Kidney (tissue), 14 donors: ENCODE data around the gene PTPRU. TPM values are rescaled to one million over a fixed set of nuclear protein-coding genes. Genes with fewer than 3 reads are reported as not detected.
A peak's percentile ranks its signal among the peaks of the same experiment; 100 is the strongest.

Experiments used
- DNase-seq, 5 donors: peaks; one replicate each; pipeline ENCODE4 v3.0.0-alpha.2; 2013 to 2020
- FAIRE-seq: peaks from 2 replicates; lab custom pipeline; 2012; peaks lifted over from hg19 to GRCh38; lab: Jason Lieb, UNC
- H3K27ac ChIP-seq, 2 donors: one replicate each; pipeline ENCODE4 v1.7.0; 2013; ENCODE audit warnings: low read depth in 2 of 2, low read length in 2 of 2, inconsistent platforms in 1 of 2
- H3K27me3 ChIP-seq: one replicate; pipeline ENCODE4 v1.7.1; 2013; ENCODE audit warnings: low read length, inconsistent platforms; ENCODE audit not compliant: control insufficient read depth, insufficient read depth
- H3K36me3 ChIP-seq, 3 donors: one replicate each; pipeline versions ENCODE4 v1.7.0 to v1.7.1; 2013; ENCODE audit warnings: low read length in 3 of 3, control low read depth in 1 of 3, inconsistent platforms in 1 of 3; ENCODE audit not compliant: insufficient read depth in 3 of 3, control insufficient read depth in 2 of 3
- H3K4me1 ChIP-seq, 3 donors: one replicate each; pipeline versions ENCODE4 v1.7.0 to v1.7.1; 2013; ENCODE audit warnings: low read length in 3 of 3, inconsistent platforms in 1 of 3, low read depth in 1 of 3; ENCODE audit not compliant: control insufficient read depth in 2 of 3, insufficient read depth in 2 of 3
- H3K4me3 ChIP-seq, 3 donors: one replicate each; pipeline versions ENCODE4 v1.7.0 to v1.8.1; 2013; ENCODE audit warnings: low read length in 3 of 3, control low read depth in 1 of 3, inconsistent platforms in 1 of 3
- H3K9ac ChIP-seq, 3 donors: one replicate each; pipeline versions ENCODE4 v1.7.0 to v1.7.1; 2013; ENCODE audit warnings: low read length in 3 of 3, control low read depth in 1 of 3, inconsistent platforms in 1 of 3
- H3K9me3 ChIP-seq, 3 donors: one replicate each; pipeline versions ENCODE4 v1.7.0 to v1.7.1; 2013; ENCODE audit warnings: low read length in 3 of 3, control low read depth in 1 of 3, inconsistent platforms in 1 of 3; ENCODE audit not compliant: control insufficient read depth in 2 of 3, insufficient read depth in 1 of 3
- intact Hi-C: fragments of 100-400 bp; cut with DNase I; formaldehyde crosslinking; loops from one replicate; pipeline ENCODE4 v1.11.1; 2022
- polyA plus RNA-seq: library from polyadenylated mRNA; stranded (reverse); fragments of 350-450 nt; fragmentation: Illumina TruSeq; extraction: RNeasy Lipid Tissue Mini Kit (QIAGEN cat#74804); gene quantifications from one replicate; pipeline ENCODE4 v1.2.3, GENCODE V29; 2014; ENCODE audit warnings: low read depth, low replicate concordance; ENCODE audit not compliant: insufficient read depth
- total RNA-seq: library from RNA; stranded (reverse); fragmentation: NEBNext Ultra II Directional; extraction: Animal tissue kit (Norgen Biotek cat#: 25700); gene quantifications from one replicate; pipeline ENCODE4 v1.2.1, GENCODE V29; 2021
- TF ChIP-seq, protein P1 (sequence below): IDR thresholded peaks from 3 replicates; pipeline ENCODE4 v1.5.1; 2012; ENCODE audit warnings: mild to moderate bottlenecking, moderate library complexity, borderline replicate concordance; ENCODE audit not compliant: insufficient read depth; ENCODE audit errors: extremely low read depth
- donor health status: control.
- donor health status: control.
- donor health status: control.
- donor health status: control.
- donor health status: control.
- donor health status: DM: yes; HTN: yes; CAD: no.
- donor health status: Normal renal cell carcinoma (clear cell type).

The PTPRU gene
- total and polyA plus RNA-seq, 2 donors from 2014 or later = 3.7 to 53.6 TPM

DNA sequence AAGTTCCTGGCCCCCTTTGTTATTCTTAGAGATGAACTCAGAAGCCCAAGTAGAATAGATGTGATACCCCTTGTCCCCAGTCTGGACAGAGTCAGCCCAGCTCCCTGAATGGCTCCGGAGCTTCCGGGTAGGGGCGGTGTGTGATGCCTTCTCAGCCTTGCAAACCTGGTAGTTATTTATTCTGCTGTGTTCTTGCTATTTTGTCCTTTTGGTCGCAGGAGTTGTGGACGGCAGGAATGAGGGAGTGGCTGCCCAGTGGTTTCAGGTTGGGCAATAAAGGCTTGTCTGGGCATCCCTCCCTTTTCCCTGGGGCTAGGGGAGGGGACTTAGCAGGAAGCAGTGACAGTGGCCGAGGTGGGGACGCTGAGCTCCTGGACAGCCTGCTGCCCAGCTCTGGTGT lies 2.8 kb downstream of the PTPRU start:
- Histone ChIP-seq H3K9ac (no peak overlapping the region), H3K4me1 (peaks cover 0 to 18% (median 4%) of the 10 kb centered on the region in 3 donors)

GRCh38 chr1:29240400-29240837 lies 4.1 kb downstream of the PTPRU start:
- TF ChIP-seq, protein P1, sequence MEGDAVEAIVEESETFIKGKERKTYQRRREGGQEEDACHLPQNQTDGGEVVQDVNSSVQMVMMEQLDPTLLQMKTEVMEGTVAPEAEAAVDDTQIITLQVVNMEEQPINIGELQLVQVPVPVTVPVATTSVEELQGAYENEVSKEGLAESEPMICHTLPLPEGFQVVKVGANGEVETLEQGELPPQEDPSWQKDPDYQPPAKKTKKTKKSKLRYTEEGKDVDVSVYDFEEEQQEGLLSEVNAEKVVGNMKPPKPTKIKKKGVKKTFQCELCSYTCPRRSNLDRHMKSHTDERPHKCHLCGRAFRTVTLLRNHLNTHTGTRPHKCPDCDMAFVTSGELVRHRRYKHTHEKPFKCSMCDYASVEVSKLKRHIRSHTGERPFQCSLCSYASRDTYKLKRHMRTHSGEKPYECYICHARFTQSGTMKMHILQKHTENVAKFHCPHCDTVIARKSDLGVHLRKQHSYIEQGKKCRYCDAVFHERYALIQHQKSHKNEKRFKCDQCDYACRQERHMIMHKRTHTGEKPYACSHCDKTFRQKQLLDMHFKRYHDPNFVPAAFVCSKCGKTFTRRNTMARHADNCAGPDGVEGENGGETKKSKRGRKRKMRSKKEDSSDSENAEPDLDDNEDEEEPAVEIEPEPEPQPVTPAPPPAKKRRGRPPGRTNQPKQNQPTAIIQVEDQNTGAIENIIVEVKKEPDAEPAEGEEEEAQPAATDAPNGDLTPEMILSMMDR = no peak
- H3K9ac ChIP-seq = no peak overlapping the region
- peak in 2 of 5 donors; percentile 45 to 48 for DNase-seq
- no peak for FAIRE-seq
- intact Hi-C loops = no loop called here
- H3K9me3 ChIP-seq = no peaks in the 10 kb centered on the region
- H3K27me3 ChIP-seq = peaks cover 5% of the 10 kb centered on the region
- H3K4me3 ChIP-seq = no peak overlapping the region
- no peak overlapping the region for H3K27ac ChIP-seq
- no peaks in the 10 kb centered on the region for H3K36me3 ChIP-seq
- H3K4me1 ChIP-seq = peaks cover 0 to 18% (median 4%) of the 10 kb centered on the region in 3 donors

More for the DNA sequence above, 2.8 kb downstream of the PTPRU start:
- H3K27me3 ChIP-seq = peaks cover 5% of the 10 kb centered on the region
- DNase-seq (peak; percentile 39 to 88 (median 55)), FAIRE-seq (no peak)
- intact Hi-C loops = loop anchor here (10.0 kb wide), 1 partner anchor 1466 kb away; no protein-coding TSS in a partner anchor
- TF ChIP-seq, protein P1 = no peak
- no peak overlapping the region for H3K4me3 ChIP-seq
- H3K9me3 ChIP-seq = no peaks in the 10 kb centered on the region
- H3K36me3 ChIP-seq = no peaks in the 10 kb centered on the region
- no peak overlapping the region for H3K27ac ChIP-seq

- intact Hi-C loops = no loop called here
- no peak for FAIRE-seq
Measured at GRCh38 chr1:29240986-29241385, 4.7 kb downstream of the PTPRU start.

More at GRCh38 chr1:29240986-29241385, 4.7 kb downstream of the PTPRU start:
- Histone ChIP-seq H3K27me3 (peaks cover 5% of the 10 kb centered on the region), H3K9ac (no peak overlapping the region), H3K36me3 (no peaks in the 10 kb centered on the region), H3K27ac (no peak overlapping the region), H3K9me3 (no peaks in the 10 kb centered on the region), H3K4me3 (no peak overlapping the region), H3K4me1 (peaks cover 0 to 16% (median 4%) of the 10 kb centered on the region in 3 donors)
- DNase-seq = peak in 1 of 5 donors; percentile 18
- TF ChIP-seq, protein P1 = no peak
